ENCODE measurements around the gene CCDC18.
A peak's percentile ranks its signal among the peaks of the same experiment; 100 is the strongest.
"Not testable (repeated sequence)": the region's sequence is repeated elsewhere in the genome, so short reads cannot be mapped to it uniquely, and the experiment has no call there.

Gene CCDC18

GRCh38 chr1:93171549-93172034, 8.9 kb upstream of the CCDC18 start:
- TF ChIP-seq CTCF (IDR thresholded peaks at IDR 0.05; ENCODE audit: low read depth, low read length): no peak
- DNase-seq (ENCODE audit: low read depth in 2 of 2): no peak
- H3K4me3 ChIP-seq (replicated peaks in 1 of 2; ENCODE audit: low read depth in 2 of 2, low read length in 2 of 2): no peak overlapping the region

GRCh38 chr1:93172778-93173177, 7.7 kb upstream of the CCDC18 start:
- peak in 1 of 2 donors; percentile 44 for DNase-seq (ENCODE audit: low read depth in 2 of 2)
- H3K4me3 ChIP-seq (replicated peaks in 1 of 2; ENCODE audit: low read depth in 2 of 2, low read length in 2 of 2): no peak overlapping the region
- no peak for TF ChIP-seq CTCF (IDR thresholded peaks at IDR 0.05; ENCODE audit: low read depth, low read length)

GRCh38 chr1:93174638-93175037, 5.9 kb upstream of the CCDC18 start:
- not testable (repeated sequence) for DNase-seq (ENCODE audit: low read depth in 2 of 2); H3K4me3 ChIP-seq (replicated peaks in 1 of 2; ENCODE audit: low read depth in 2 of 2, low read length in 2 of 2)

GRCh38 chr1:93177991-93178390, 2.5 kb upstream of the CCDC18 start:
- TF ChIP-seq CTCF (IDR thresholded peaks at IDR 0.05; ENCODE audit: low read depth, low read length): no peak
- H3K4me3 ChIP-seq (replicated peaks in 1 of 2; ENCODE audit: low read depth in 2 of 2, low read length in 2 of 2): peak overlapping the region; percentile 88 to 100
- peak; percentile 49 to 59 for DNase-seq (ENCODE audit: low read depth in 2 of 2)

GRCh38 chr1:93178418-93178817, 2.1 kb upstream of the CCDC18 start:
- peak; percentile 10 to 41 for DNase-seq (ENCODE audit: low read depth in 2 of 2)
- TF ChIP-seq CTCF (IDR thresholded peaks at IDR 0.05; ENCODE audit: low read depth, low read length): no peak
- peak overlapping the region; percentile 88 to 100 for H3K4me3 ChIP-seq (replicated peaks in 1 of 2; ENCODE audit: low read depth in 2 of 2, low read length in 2 of 2)

GRCh38 chr1:93179886-93180722, 420 bp upstream of the CCDC18 start, which contains the start of gene TMED5:
TMED5 (minus strand) TSS chr1:93180413; CDS start chr1:93180242, 171 bp downstream.
- peak within 1 kb of the TSS; percentile 88 to 100 for H3K4me3 ChIP-seq (replicated peaks in 1 of 2; ENCODE audit: low read depth in 2 of 2, low read length in 2 of 2)
- peak; percentile 99 for DNase-seq (ENCODE audit: low read depth in 2 of 2)
- TF ChIP-seq CTCF (IDR thresholded peaks at IDR 0.05; ENCODE audit: low read depth, low read length): peak; percentile 16

- no peak for DNase-seq (ENCODE audit: low read depth in 2 of 2)
- TF ChIP-seq CTCF (IDR thresholded peaks at IDR 0.05; ENCODE audit: low read depth, low read length): no peak
- no peak overlapping the region for H3K4me3 ChIP-seq (replicated peaks in 1 of 2; ENCODE audit: low read depth in 2 of 2, low read length in 2 of 2)
Observed at GRCh38 chr1:93186667-93187066, 6.1 kb downstream of the CCDC18 start.

Data from cardiac fibroblast (primary cell).